KG1 (cell line): ENCODE results near the gene GLI2.

Source experiments
- DNase-seq: peaks from one replicate; lab custom pipeline; 2025; lab: John Stamatoyannopoulos, UW

The GLI2 gene

GRCh38 chr2:120758181-120759144 lies 22.8 kb downstream of the GLI2 start:
- DNase-seq, result no peak

- no peak for DNase-seq
Observed at GRCh38 chr2:120759543-120760331, 24.1 kb downstream of the GLI2 start.

GRCh38 chr2:120760446-120761135 lies 24.9 kb downstream of the GLI2 start:
- DNase-seq, result no peak

GRCh38 chr2:120761164-120761861 lies 25.6 kb downstream of the GLI2 start:
- DNase-seq, result no peak

- DNase-seq, result no peak
Observed at GRCh38 chr2:120761911-120762310, 26.2 kb downstream of the GLI2 start.

- no peak for DNase-seq
Observed at GRCh38 chr2:120762341-120763061, 26.8 kb downstream of the GLI2 start.

- no peak for DNase-seq
Observed at GRCh38 chr2:120763508-120763907, 27.8 kb downstream of the GLI2 start.

- DNase-seq, result no peak
Observed at GRCh38 chr2:120763931-120764330, 28.3 kb downstream of the GLI2 start.

GRCh38 chr2:120764492-120764891 lies 28.8 kb downstream of the GLI2 start:
- no peak for DNase-seq

- DNase-seq, result no peak
Observed at GRCh38 chr2:120764991-120765677, 29.5 kb downstream of the GLI2 start.

- no peak for DNase-seq
Observed at GRCh38 chr2:120765678-120766469, 30.2 kb downstream of the GLI2 start.

GRCh38 chr2:120766470-120767351 lies 31.0 kb downstream of the GLI2 start:
- no peak for DNase-seq

GRCh38 chr2:120767486-120768005 lies 31.9 kb downstream of the GLI2 start:
- no peak for DNase-seq

DNA sequence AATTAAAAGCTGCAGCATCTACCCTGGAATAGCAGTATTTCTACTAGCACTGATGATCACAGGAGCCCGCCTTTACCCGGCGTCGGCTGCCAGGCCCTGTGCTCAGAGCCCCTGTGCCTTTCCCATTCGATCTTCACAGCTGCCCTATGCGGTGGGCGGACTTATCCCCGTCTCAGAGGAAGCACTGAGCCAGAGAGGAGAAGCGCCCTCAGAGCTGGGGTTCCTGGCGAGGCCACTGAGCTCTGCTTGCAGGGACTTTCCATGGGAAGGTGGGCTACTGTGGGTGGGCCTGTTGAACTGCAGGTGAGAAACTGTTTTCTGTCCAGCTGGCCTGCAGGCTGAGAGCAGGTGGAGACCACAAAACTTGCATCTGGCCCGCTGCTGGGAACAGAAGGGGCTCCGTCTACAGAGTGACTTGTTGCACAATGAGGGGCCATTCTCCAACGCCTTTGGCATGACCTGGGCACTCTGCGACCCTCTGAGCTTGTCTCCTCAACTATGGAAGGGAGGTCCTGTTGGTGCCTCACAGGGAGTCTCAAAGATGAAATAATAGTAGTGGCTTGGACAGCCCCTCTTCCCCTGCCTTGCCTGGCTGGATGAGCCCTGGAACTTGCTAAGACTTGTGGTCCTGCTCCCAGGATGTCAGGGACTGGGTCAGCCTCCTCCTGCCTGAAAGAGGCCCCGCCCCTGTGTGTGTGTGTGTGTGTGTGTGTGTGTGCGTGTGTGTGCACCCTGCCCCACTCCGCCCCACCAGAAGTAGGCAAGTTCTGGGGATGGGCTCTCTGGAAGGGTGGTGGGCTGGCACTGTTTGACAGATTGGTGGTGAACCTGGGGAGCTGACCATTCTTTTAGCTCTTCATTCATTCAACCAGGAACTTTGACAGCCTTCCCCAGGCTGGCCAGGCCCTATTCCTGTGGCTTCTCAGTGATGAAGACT lies 32.7 kb downstream of the GLI2 start:
- DNase-seq, result no peak

DNA sequence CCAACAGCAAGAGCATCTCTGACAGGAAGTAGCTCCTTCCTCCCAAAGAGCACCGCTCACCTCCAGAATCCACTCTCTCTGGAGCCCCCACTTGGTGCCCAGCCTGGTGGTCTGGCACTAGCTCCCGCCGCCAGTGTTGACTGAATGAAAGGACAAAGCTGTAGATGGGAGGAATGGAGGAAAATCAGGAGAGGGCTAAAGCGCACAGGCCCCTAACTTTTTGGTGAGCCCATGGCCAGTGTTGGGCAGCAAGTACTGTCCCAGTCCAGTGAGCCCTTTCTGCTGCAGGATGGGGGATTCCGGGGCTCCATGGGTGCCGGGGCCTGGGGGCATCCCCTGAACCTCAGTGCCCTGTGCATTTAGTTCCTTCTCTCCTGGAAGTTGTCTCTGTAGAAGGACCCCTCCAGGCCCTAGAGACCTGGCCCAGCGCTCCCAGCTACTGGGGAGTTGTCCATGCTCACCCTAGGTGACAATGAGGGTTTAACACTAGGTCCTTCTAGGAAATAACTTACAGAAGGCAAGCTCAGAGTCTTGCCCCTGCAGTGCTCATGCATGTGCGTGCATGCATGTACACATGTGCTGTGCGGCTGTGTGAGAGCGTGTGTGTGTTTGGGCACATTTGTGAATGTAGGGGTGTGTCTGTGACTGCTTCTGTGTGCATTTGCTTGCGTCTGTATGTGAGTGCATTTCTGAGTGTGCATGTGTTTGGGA lies 33.6 kb downstream of the GLI2 start:
- no peak for DNase-seq

DNA sequence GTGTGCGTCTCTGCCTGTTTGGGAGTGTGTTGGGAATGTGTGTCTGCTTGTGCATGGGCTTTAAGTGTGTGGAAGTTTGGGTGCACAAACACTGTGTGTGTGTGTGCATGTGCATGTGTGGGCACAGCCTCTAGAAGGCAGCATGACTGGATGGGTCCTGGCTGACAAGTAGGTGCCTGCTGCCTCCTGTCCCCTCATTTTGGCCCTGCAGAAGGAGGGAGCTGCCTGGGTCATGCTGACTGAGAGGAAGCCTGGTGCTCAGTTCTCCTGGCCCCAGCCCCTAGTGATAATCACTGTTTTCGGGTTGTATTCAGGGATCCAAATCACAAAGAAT lies 34.1 kb downstream of the GLI2 start:
- DNase-seq, result no peak

DNA sequence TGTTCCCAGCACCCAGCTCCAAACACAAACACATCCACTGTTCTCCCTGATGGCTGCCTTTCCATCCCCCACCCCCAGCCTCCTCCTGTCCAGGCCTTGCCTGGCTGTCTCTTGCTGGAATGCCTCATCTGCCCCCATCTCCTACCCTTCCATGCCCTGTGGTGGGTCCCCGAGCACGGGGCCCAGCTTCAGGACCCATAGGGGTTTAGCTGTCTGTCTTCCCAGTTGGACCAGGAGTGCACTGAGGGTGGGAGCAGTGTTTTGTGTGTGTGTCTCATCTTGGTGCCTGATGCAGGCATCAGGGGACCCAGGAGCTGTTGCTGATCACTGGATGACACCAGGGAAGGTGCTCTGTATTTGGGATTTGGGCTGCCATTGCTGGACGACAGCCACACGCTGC lies 34.5 kb downstream of the GLI2 start:
- DNase-seq, result no peak
